ENCODE measurements around the gene ECM1.

The ECM1 gene

DNA sequence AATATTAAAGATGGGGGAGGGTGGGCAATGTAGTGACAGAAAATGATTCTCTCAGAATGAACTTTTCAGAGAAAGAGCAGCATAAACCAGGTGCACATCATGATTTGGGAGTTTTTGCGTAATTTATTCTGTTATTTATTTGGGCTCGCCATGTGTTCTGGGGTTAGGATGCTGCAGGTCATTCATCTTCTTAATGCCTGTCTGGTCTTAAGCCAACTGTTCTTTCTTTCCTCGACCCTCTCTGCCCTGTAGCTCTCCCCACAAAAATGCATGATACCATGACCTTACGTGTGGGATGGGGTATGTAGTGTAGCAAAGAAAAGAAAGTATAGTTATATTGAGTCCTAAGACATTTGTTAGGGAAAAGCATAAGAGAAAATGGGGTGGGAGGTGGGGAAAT lies 33.0 kb upstream of the ECM1 start:
- DNase-seq (ENCODE audit: low read depth), result no peak
- no peak overlapping the region for H3K4me3 ChIP-seq (ENCODE audit: low read depth, low read length)
- no peak for TF ChIP-seq CTCF (IDR thresholded peaks at IDR 0.05; ENCODE audit: insufficient read depth, low read depth, low read length, missing control alignments)

- TF ChIP-seq CTCF (IDR thresholded peaks at IDR 0.05; ENCODE audit: insufficient read depth, low read depth, low read length, missing control alignments), result no peak
- DNase-seq (ENCODE audit: low read depth), result no peak
- H3K4me3 ChIP-seq (ENCODE audit: low read depth, low read length), result no peak overlapping the region
These were observed 31.2 kb upstream of the ECM1 start for GRCh38 chr1:150476754-150477153.

GRCh38 chr1:150477320-150477719 lies 30.6 kb upstream of the ECM1 start:
- H3K4me3 ChIP-seq (ENCODE audit: low read depth, low read length), result no peak overlapping the region
- TF ChIP-seq CTCF (IDR thresholded peaks at IDR 0.05; ENCODE audit: insufficient read depth, low read depth, low read length, missing control alignments), result no peak
- no peak for DNase-seq (ENCODE audit: low read depth)

DNA sequence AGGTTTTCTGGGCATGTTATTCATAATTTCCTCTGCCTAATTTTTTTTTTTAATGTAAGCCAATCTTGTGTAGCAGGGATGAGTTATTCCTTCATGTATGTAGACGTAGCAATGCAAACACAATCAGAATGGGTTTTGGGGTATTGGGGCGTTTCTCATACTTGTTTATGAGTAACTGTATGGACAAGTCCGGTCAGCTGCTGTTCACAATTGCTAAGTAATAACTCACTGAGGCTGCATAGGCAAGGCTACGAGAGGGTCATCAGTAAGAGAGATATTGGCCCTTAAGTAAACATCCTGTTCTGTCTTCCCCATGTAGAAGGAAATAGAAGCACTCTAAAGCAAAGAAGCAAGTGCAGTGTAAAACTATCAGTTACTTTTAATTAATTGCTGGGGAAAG lies 30.2 kb upstream of the ECM1 start:
- no peak for TF ChIP-seq CTCF (IDR thresholded peaks at IDR 0.05; ENCODE audit: insufficient read depth, low read depth, low read length, missing control alignments)
- DNase-seq (ENCODE audit: low read depth), result no peak
- no peak overlapping the region for H3K4me3 ChIP-seq (ENCODE audit: low read depth, low read length)

- H3K4me3 ChIP-seq (ENCODE audit: low read depth, low read length), result no peak overlapping the region
- no peak for DNase-seq (ENCODE audit: low read depth)
- no peak for TF ChIP-seq CTCF (IDR thresholded peaks at IDR 0.05; ENCODE audit: insufficient read depth, low read depth, low read length, missing control alignments)
These were observed 28.5 kb upstream of the ECM1 start for GRCh38 chr1:150479370-150479769.

GRCh38 chr1:150479927-150480352 lies 28.0 kb upstream of the ECM1 start:
- no peak overlapping the region for H3K4me3 ChIP-seq (ENCODE audit: low read depth, low read length)
- TF ChIP-seq CTCF (IDR thresholded peaks at IDR 0.05; ENCODE audit: insufficient read depth, low read depth, low read length, missing control alignments), result no peak
- no peak for DNase-seq (ENCODE audit: low read depth)

DNA sequence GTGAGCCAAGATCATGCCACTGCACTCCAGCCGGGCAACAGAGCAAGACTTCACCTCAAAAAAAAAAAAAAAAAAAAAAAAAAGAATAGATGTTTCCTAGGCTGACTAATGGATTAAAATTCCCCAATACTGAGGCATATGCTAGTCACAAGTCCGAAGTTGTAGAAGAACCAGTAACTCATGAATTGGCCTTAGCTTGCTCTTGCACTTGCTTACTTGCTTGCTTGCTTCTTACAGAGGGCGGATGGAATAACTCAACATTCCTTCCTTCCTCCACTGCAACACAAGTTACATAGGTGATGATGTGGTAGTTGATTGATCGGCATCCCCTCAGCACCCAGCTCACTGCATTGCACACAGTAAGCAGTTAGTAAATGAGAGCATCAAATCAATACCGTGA lies 23.5 kb upstream of the ECM1 start:
- TF ChIP-seq CTCF (IDR thresholded peaks at IDR 0.05; ENCODE audit: insufficient read depth, low read depth, low read length, missing control alignments), result no peak
- DNase-seq (ENCODE audit: low read depth), result no peak
- H3K4me3 ChIP-seq (ENCODE audit: low read depth, low read length), result no peak overlapping the region

All from GM12865 (cell line).